ENCODE results near the gene PARP8.

DNA sequence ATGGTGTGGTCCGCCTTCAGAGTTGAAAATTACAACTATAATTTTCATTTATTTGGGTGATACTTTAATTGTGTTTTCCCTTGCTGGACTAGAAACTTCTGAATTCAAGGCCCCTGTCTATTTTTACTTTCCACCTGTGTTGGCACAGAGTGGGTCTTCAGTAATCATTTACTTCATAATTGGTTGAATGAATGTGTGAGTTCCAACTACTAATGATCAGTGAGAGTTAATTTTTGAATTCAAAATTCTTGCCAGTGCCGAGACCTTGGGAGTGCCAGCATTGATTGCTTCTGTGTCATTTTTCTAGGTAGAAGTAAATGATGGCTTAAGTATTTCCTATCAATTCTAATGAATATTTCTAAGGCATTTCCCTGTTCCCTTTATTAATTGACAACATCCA, 61.4 kb downstream of the PARP8 start:
- TF ChIP-seq, protein P1, sequence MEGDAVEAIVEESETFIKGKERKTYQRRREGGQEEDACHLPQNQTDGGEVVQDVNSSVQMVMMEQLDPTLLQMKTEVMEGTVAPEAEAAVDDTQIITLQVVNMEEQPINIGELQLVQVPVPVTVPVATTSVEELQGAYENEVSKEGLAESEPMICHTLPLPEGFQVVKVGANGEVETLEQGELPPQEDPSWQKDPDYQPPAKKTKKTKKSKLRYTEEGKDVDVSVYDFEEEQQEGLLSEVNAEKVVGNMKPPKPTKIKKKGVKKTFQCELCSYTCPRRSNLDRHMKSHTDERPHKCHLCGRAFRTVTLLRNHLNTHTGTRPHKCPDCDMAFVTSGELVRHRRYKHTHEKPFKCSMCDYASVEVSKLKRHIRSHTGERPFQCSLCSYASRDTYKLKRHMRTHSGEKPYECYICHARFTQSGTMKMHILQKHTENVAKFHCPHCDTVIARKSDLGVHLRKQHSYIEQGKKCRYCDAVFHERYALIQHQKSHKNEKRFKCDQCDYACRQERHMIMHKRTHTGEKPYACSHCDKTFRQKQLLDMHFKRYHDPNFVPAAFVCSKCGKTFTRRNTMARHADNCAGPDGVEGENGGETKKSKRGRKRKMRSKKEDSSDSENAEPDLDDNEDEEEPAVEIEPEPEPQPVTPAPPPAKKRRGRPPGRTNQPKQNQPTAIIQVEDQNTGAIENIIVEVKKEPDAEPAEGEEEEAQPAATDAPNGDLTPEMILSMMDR (IDR thresholded peaks at IDR 0.05; ENCODE audit: borderline replicate concordance, extremely low read depth, low read length, poor library complexity, severe bottlenecking): no peak
- TF ChIP-seq EZH2 (IDR thresholded peaks at IDR 0.05; ENCODE audit: borderline replicate concordance, low read depth, low read length, severe bottlenecking): no peak

Data from DND-41 (cell line).